GM21515 (cell line): ENCODE results near the gene MAFB.

ENCODE experiments used
- ATAC-seq: cut with Tn5 transposase; IDR thresholded peaks from one replicate; pipeline ENCODE4 v1.9.1; 2021; ENCODE audit not compliant: unreplicated experiment

Gene MAFB

GRCh38 chr20:40663304-40663790, 25.7 kb downstream of the MAFB start:
- no peak for ATAC-seq

DNA sequence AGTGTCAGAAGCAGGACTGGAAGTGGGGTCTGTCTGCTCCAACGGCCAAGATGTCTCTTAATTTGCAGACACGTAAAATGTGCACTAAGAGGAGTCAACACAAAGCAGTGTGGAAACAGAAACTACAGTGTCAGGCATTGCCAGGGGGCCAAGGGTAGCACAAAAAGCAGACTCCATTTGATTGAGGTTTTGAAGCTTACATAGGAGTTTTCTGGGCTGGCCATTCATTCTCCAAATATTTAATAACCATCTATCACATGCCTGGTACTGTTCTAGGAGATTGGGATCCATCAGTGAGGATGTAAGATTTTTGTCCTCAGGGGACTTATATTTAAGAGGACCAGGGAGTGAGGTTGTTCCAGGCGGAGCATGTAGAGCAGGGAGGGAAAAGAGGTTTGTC, 29.5 kb downstream of the MAFB start:
- no peak for ATAC-seq

GRCh38 chr20:40658509-40658908, 30.5 kb downstream of the MAFB start:
- ATAC-seq: no peak

DNA sequence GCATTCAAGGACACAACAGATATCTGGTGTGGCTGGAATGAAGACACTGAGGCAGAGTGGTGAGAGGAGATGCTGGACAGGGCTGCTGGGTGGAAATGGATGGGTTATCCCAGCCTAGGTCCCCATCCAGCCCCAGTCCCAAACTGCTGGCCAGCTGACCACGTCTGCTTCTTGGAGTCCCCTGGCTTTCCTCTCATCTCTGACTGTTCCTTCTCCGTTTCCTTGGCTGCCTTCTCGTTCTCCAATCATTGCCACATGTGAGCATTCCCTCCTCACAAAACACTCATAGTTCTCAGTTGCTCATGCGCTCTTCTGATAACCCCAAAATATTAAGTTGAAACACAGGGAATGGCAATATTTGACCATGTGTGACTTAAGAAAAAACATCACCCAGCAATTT, 31.5 kb downstream of the MAFB start:
- ATAC-seq: no peak

DNA sequence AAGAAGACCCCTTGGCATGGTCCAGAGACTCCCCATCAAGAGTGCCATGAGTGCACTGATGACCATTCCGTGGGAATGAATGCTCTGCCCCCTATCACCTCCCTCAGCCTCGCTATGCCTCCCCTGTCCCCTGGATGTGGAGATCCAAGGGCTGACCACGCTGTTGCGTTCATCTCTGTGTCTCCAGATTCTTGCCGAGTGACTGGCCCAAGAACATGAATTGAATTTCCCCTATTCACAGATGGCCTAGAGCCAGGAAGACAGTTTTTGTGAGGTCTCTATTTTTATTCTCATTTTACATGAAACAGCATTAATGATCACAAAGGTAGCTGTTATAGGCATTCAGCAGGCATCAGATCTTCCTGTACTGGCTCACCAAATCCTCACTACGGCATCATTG, 33.6 kb downstream of the MAFB start:
- ATAC-seq: no peak

GRCh38 chr20:40654876-40655275, 34.2 kb downstream of the MAFB start:
- no peak for ATAC-seq

DNA sequence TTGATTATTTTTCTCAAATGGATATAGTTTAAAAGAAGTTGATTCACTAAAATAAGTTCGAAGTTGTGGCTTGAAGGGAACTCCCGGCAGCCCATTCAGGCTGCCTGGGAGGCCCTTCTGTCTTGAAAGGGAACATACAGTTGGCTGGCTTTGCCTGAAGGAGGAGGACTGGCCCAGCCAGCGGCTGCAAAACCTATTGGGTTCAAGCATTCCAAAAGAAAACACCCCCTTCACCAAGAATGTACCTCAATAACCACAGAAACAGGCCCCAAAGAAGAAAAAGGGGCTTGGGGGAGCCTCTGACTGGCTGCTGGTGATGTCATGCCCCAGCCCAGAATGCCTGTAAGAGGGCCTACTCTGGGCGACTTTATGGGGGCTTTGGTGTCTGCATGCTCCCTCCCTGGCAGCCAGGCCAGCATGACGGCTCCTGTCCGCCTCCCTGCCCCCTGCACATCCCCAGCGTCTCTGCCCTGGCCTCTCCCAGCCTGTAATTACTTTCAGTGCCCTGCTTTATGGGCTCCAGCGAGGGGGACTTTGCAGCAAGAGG, 36.5 kb downstream of the MAFB start:
- ATAC-seq: no peak

DNA sequence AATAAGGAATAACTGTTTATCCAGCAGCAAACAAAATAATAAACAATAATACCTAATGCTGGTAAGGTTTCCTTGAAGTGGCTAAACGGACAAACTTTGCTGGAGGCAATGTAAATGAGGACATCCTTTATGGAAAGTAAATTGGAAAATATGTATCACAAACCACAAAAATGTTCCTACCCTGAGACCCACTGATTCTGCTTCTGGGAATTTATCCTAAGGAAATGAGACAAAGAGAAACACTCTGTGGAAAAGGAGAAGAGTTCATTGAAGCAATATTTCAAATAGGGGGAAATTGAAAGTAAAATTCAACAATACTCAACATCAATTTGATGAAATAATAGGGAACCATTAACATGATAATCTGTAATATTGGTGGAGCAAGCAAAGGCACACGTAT, 37.9 kb downstream of the MAFB start:
- ATAC-seq: no peak

GRCh38 chr20:40650707-40651106, 38.3 kb downstream of the MAFB start:
- ATAC-seq: no peak

DNA sequence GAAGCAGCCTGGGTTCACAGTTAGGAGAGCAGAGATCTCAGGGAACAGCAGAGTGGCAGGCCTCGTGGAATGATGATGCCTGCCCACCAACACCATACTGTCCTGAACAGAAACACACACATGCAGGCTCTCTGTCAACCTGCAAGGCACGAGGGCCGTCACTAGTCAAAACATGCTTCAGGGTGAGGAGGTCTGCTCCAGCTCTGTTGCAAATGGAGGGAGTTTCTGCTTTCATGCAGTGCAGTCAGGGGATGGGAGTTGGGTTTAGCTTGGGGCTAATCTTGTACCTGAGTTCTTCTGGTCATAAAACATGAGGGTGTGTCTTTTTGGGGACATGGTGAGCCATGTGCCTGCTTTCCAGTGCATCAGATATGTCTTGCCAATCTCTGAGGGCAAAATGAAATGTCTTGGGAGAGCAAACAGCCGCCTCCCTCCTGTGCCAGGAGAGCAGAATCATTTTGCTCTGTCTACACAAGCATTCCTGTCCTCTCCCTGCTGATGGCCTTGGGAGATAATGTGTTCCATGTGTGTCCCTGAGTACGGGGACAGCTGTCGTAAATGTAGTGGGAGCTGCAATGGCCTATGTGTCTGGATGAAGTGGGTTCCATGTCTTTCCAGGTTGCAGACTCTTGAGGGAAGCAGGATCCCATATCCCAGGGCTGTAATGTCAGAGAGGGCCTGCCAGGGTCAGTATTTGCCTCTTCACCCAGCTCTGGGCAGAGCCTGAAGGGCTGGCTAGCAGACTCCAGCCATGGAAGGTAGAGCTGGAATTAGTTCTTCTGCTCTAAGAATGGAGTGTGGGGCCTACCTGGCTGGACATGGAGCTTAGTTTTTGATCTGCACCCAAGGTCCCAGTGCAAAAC, 40.6 kb downstream of the MAFB start:
- no peak for ATAC-seq

DNA sequence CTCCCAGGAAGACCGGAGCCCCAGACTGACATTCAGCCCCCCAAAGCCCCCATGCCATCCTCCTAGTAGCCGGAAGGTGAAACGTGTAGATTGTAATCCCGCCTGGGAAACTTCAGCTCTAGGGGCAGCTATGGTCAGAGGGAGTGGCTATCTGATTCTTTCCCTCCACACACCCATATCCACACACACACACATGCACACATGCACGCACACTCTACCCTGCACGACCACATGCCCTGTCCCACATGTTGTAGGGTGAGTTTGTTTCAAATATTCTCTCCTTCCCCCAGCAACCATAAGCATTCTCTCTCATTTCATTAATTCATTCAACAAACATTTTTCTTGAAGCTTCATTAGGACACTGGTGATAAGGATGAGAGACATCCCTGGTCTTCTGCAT, 42.2 kb downstream of the MAFB start:
- ATAC-seq: no peak

DNA sequence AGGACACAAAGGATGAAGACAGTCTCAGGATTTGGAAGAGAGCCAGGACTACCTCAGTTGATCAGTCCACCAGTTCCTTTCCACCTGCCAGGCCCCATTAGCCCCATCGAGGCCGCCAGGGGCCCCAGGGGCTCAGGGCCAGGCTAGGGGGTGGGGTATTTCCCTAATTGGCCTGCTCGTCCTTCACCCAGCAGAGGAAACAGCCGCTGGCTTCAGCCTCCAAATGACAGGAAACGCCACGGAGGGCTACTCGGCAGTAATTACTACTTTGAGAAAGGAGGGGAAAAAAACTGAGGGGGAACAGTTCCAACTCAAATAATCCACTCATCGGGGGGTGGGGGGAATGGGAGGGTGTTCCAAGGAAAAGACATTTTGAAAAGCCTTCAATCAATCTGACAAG, 42.7 kb downstream of the MAFB start:
- ATAC-seq: no peak

DNA sequence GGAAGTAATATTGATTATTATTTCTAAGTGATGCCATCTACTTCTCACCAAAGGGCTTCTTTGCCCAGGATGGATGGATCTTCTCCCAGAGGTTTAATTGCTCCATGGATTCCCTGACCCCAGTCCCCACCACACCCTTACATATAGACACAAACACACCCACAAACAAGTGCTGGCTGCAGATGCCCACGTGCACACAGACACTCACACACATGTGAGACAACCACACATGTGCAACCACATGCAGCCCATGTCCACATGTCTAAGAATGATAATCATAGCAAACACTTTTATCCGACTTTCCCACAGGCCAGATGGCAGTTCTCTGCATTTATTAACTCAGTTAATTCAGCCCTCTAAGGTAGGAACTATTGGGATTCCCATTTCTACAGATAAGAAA, 44.2 kb downstream of the MAFB start:
- no peak for ATAC-seq

GRCh38 chr20:40643891-40644290, 45.1 kb downstream of the MAFB start:
- no peak for ATAC-seq

- ATAC-seq: no peak
These were observed 47.2 kb downstream of the MAFB start for GRCh38 chr20:40641809-40642208.

DNA sequence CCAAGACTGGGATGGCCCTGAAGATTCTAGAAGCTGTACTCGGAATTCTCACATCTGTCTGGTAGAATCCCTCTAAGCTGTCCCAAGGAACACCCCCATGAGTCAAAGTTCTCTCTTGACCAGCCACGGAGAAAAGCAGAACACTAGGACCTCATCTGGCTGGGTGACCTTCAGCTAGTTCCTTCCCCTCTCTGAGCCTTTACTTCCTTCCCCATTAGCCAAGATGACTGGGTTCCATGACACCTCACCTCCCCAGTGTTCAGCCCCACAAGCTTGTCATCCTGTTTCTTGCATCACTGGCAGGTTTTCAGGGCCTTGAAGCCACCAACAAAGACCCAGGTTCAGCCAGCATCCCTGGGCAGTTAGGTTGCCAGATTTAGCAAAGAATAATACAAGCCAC, 47.8 kb downstream of the MAFB start:
- ATAC-seq: no peak

GRCh38 chr20:40640667-40641066, 48.4 kb downstream of the MAFB start:
- no peak for ATAC-seq

- no peak for ATAC-seq
These were observed 49.2 kb downstream of the MAFB start for GRCh38 chr20:40639676-40640355.

DNA sequence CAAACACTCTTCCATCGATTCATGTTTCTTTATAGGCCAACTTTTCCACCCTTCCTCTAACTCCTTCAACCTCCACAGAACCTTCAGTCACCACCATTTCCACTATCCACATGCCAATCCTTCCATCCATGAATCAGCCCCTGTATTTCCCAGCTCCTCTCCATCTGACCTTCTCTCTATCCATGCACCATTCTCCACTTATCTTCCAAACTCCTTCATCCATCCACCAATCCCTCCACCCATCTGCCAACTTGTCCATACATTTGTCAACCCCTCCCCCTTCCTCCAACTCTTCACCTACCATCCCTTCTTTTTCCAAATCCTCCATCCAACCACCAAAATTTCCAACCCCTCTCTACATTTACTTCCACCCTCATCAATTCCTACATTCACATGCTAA, 49.9 kb downstream of the MAFB start:
- ATAC-seq: no peak

DNA sequence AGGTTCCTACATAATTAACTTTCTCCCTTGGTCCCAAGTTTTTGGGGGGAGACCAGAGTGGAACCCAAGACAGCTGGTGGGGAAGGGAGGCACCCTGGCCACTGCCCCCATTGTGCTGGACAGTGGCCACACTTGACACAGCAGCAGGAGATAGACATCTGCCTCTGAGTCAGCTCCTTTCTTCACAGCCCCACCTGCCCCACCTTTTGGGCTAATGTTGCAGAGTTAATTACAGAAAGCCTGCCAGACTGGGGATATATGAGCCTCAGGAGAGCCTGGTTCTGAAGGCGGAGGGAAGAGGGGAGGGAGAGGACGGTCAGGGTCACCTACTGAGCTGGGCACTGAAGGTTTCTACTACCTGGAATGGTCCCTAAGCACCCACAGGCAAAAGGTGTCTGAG, 50.6 kb downstream of the MAFB start:
- no peak for ATAC-seq

GRCh38 chr20:40637176-40637575, 51.9 kb downstream of the MAFB start:
- ATAC-seq: no peak

DNA sequence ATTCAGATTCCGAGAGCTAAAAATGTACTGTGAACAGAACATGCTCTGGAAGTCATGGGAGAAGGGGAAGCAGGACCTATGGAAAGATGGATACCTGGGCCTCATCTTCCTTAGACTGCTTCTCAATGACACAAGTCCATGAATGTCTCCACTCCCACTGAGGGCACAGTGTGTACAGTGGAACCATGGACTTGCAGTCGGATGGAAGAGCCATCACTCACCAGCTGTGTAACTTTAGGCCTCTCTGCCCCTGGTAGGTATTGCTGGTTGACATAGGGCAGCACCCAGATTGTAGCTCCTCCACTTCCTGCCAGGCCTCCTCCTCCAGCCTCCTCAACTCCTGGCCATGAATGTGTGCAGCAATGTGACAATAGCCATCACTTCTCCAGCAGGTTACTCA, 52.5 kb downstream of the MAFB start:
- ATAC-seq: no peak
